HEK293 (cell line): ENCODE results near the gene NSD1.

ENCODE experiments used
- CTCF ChIA-PET: fragments of 350-600 bp; formaldehyde crosslinking; extraction: SDS; loops from one replicate; lab custom pipeline; 2021; ENCODE audit warnings: antibody characterized with exemption; lab: Yijun Ruan, JAX
- POLR2A ChIA-PET: fragments of 300-600 bp; formaldehyde crosslinking; extraction: SDS; loops from one replicate; lab custom pipeline; 2020; ENCODE audit warnings: antibody characterized with exemption, inconsistent platforms; lab: Yijun Ruan, JAX
- H3K27ac ChIP-seq: fragments of 200-500 bp; sonication (Bioruptor generic); 2 replicates; pipeline ENCODE4 v1.5.1; 2014; ENCODE audit warnings: low read depth, low read length, control low read depth, inconsistent platforms; ENCODE audit errors: extremely low read depth
- H3K36me3 ChIP-seq, 2 experiments: fragments of 200-500 bp in 1 of 2; sonication (Bioruptor generic) in 1 of 2; 1 replicate in 1 of 2; 2 replicates in 1 of 2; pipeline ENCODE4 v1.5.1; 2014 to 2017; ENCODE audit warnings: inconsistent platforms in 2 of 2, low read length in 2 of 2; ENCODE audit not compliant: control insufficient read depth in 2 of 2, insufficient read depth in 1 of 2
- H3K4me1 ChIP-seq: fragments of 200-500 bp; sonication (Bioruptor generic); 2 replicates; pipeline ENCODE4 v1.5.1; 2014; ENCODE audit warnings: mild to moderate bottlenecking, low read length, inconsistent platforms; ENCODE audit not compliant: control insufficient read depth, insufficient read depth
- H3K4me3 ChIP-seq: 2 replicates; pipeline ENCODE4 v1.5.1; 2011; ENCODE audit warnings: low read depth, mild to moderate bottlenecking, control low read depth, low read length, moderate library complexity
- H3K9me3 ChIP-seq: fragments of 200-500 bp; sonication (Bioruptor generic); 2 replicates; pipeline ENCODE4 v1.5.1; 2014; ENCODE audit warnings: low read depth, low read length, inconsistent platforms; ENCODE audit not compliant: control insufficient read depth, insufficient read depth
- ELK4 ChIP-seq: IDR thresholded peaks from 2 replicates; pipeline ENCODE4 v1.6.1; 2011; ENCODE audit warnings: mild to moderate bottlenecking, low read depth, low read length, borderline replicate concordance
- HOXA7 ChIP-seq: sonication (generic); formaldehyde crosslinking; IDR thresholded peaks from 2 replicates; pipeline ENCODE4 v1.8.1; 2022; ENCODE audit warnings: missing genetic modification reagents, borderline replicate concordance
- KLF1 ChIP-seq: fragments of 450-650 bp; formaldehyde crosslinking; IDR thresholded peaks from 2 replicates; pipeline ENCODE4 v1.5.1; 2016; ENCODE audit warnings: missing biosample characterization, missing genetic modification characterization
- KLF16 ChIP-seq: fragments of 450-650 bp; formaldehyde crosslinking; IDR thresholded peaks from 2 replicates; pipeline ENCODE4 v1.5.1; 2017; ENCODE audit warnings: missing biosample characterization, missing genetic modification characterization
- PBX3 ChIP-seq: sonication (generic); formaldehyde crosslinking; IDR thresholded peaks from 2 replicates; pipeline ENCODE4 v1.8.1; 2022; ENCODE audit warnings: mild to moderate bottlenecking, moderate library complexity, missing genetic modification reagents
- REPIN1 ChIP-seq: fragments of 450-650 bp; formaldehyde crosslinking; IDR thresholded peaks from 2 replicates; pipeline ENCODE4 v1.5.1; 2017; ENCODE audit warnings: missing biosample characterization, missing genetic modification characterization, low read depth
- SETDB1 ChIP-seq: IDR thresholded peaks from one replicate; pipeline ENCODE4 v1.6.1; 2017; ENCODE audit warnings: mild to moderate bottlenecking, low read length, moderate library complexity, mixed read lengths; ENCODE audit not compliant: insufficient read length
- SP2 ChIP-seq: fragments of 450-650 bp; formaldehyde crosslinking; IDR thresholded peaks from 2 replicates; pipeline ENCODE4 v1.5.1; 2016; ENCODE audit warnings: missing biosample characterization, missing genetic modification characterization
- YY1 ChIP-seq: fragments of 450-650 bp; formaldehyde crosslinking; IDR thresholded peaks from 2 replicates; pipeline ENCODE4 v1.5.1; 2018; ENCODE audit warnings: missing biosample characterization, missing genetic modification characterization
- ZBTB10 ChIP-seq: fragments of 450-650 bp; formaldehyde crosslinking; IDR thresholded peaks from 2 replicates; pipeline ENCODE4 v1.5.1; 2016; ENCODE audit warnings: missing biosample characterization, missing genetic modification characterization
- ZBTB8A ChIP-seq: fragments of 450-650 bp; formaldehyde crosslinking; IDR thresholded peaks from 2 replicates; pipeline ENCODE4 v1.5.1; 2016; ENCODE audit warnings: missing biosample characterization, missing genetic modification characterization
- ZFP3 ChIP-seq: fragments of 450-650 bp; formaldehyde crosslinking; IDR thresholded peaks from 2 replicates; pipeline ENCODE4 v1.5.1; 2016; ENCODE audit warnings: low read depth, missing biosample characterization, missing genetic modification characterization
- ZNF146 ChIP-seq: fragments of 450-650 bp; formaldehyde crosslinking; IDR thresholded peaks from 2 replicates; pipeline ENCODE4 v1.5.1; 2016; ENCODE audit warnings: missing biosample characterization, missing genetic modification characterization
- ZNF16 ChIP-seq: fragments of 450-650 bp; formaldehyde crosslinking; IDR thresholded peaks from 2 replicates; pipeline ENCODE4 v1.5.1; 2016; ENCODE audit warnings: low read depth, missing biosample characterization, missing genetic modification characterization
- ZNF169 ChIP-seq: fragments of 450-650 bp; formaldehyde crosslinking; IDR thresholded peaks from 2 replicates; pipeline ENCODE4 v1.5.1; 2016; ENCODE audit warnings: missing biosample characterization, missing genetic modification characterization
- ZNF174 ChIP-seq: fragments of 450-650 bp; formaldehyde crosslinking; IDR thresholded peaks from 2 replicates; pipeline ENCODE4 v1.5.0; 2017; ENCODE audit warnings: missing biosample characterization, mild to moderate bottlenecking, missing genetic modification characterization
- ZNF266 ChIP-seq: fragments of 450-650 bp; formaldehyde crosslinking; IDR thresholded peaks from 2 replicates; pipeline ENCODE4 v1.5.1; 2016; ENCODE audit warnings: missing biosample characterization, missing genetic modification characterization, low read depth
- ZNF324 ChIP-seq: fragments of 450-650 bp; formaldehyde crosslinking; IDR thresholded peaks from 2 replicates; pipeline ENCODE4 v1.5.1; 2016; ENCODE audit warnings: missing biosample characterization, missing genetic modification characterization
- ZNF394 ChIP-seq: fragments of 450-650 bp; formaldehyde crosslinking; IDR thresholded peaks from 2 replicates; pipeline ENCODE4 v1.5.1; 2016; ENCODE audit warnings: missing biosample characterization, missing genetic modification characterization, mild to moderate bottlenecking, moderate library complexity, borderline replicate concordance
- ZNF398 ChIP-seq: fragments of 450-650 bp; formaldehyde crosslinking; IDR thresholded peaks from 2 replicates; pipeline ENCODE4 v1.5.1; 2017; ENCODE audit warnings: missing biosample characterization, missing genetic modification characterization
- ZNF449 ChIP-seq: fragments of 450-650 bp; formaldehyde crosslinking; IDR thresholded peaks from 2 replicates; pipeline ENCODE4 v1.5.1; 2017; ENCODE audit warnings: missing biosample characterization, mild to moderate bottlenecking, missing genetic modification characterization, moderate library complexity
- ZNF473 ChIP-seq: fragments of 450-650 bp; formaldehyde crosslinking; IDR thresholded peaks from 2 replicates; pipeline ENCODE4 v1.5.1; 2017; ENCODE audit warnings: missing biosample characterization, missing genetic modification characterization
- ZNF529 ChIP-seq: fragments of 450-650 bp; formaldehyde crosslinking; IDR thresholded peaks from 2 replicates; pipeline ENCODE4 v1.5.1; 2017; ENCODE audit warnings: missing genetic modification characterization, missing biosample characterization; ENCODE audit not compliant: insufficient replicate concordance
- ZNF701 ChIP-seq: fragments of 450-650 bp; formaldehyde crosslinking; IDR thresholded peaks from 2 replicates; pipeline ENCODE4 v1.5.1; 2016; ENCODE audit warnings: missing biosample characterization, missing genetic modification characterization
- ZNF76 ChIP-seq: fragments of 450-650 bp; formaldehyde crosslinking; IDR thresholded peaks from 2 replicates; pipeline ENCODE4; 2016; ENCODE audit warnings: low read depth, missing biosample characterization, missing genetic modification characterization, borderline replicate concordance
- ZNF777 ChIP-seq: fragments of 450-650 bp; formaldehyde crosslinking; IDR thresholded peaks from 2 replicates; pipeline ENCODE4 v1.5.1; 2017; ENCODE audit warnings: missing biosample characterization, missing genetic modification characterization, borderline replicate concordance
- ZNF791 ChIP-seq: fragments of 450-650 bp; formaldehyde crosslinking; IDR thresholded peaks from 2 replicates; pipeline ENCODE4 v1.5.1; 2016; ENCODE audit warnings: missing biosample characterization, missing genetic modification characterization

The NSD1 gene

GRCh38 chr5:177291735-177292134 is 158.2 kb downstream of the NSD1 start:
- Histone ChIP-seq H3K27ac (no peak overlapping the region), H3K4me1 (no peaks in the 10 kb centered on the region), H3K4me3 (no peak overlapping the region), H3K9me3 (no peaks in the 10 kb centered on the region), H3K36me3 (peaks cover 48 to 90% of the 10 kb centered on the region in 2 experiments)
- ChIA-PET POLR2A (no interaction called here), CTCF (no interaction called here)
- TF ChIP-seq ZNF266 (no peak), KLF16 (tag by site-specific recombination) (no peak), ZNF324 (tag by site-specific recombination) (no peak), ZNF398 (tag by site-specific recombination) (no peak), REPIN1 (tag by site-specific recombination) (no peak), ZNF169 (tag by site-specific recombination) (no peak), SP2 (tag by site-specific recombination) (no peak), ZNF701 (no peak), ZNF473 (tag by site-specific recombination) (no peak), ZNF146 (tag by site-specific recombination) (no peak), ZNF777 (tag by site-specific recombination) (no peak), ZNF76 (tag by site-specific recombination) (no peak), ELK4 (no peak), ZNF174 (no peak), ZNF529 (no peak), PBX3 (no peak), ZNF16 (tag by site-specific recombination) (no peak), ZBTB8A (no peak)

- Histone ChIP-seq H3K9me3 (no peaks in the 10 kb centered on the region), H3K36me3 (peaks cover 34 to 89% of the 10 kb centered on the region in 2 experiments), H3K27ac (no peak overlapping the region), H3K4me1 (0 out of 2 replicates have a peak, but pooled peaks cover 3% of the 10 kb centered on the region), H3K4me3 (no peak overlapping the region)
- ChIA-PET CTCF (interaction anchor here (0.6 to 1.6 kb wide), 3 partner anchors 16 to 366 kb away, joined by 3 to 5 read pairs (median 4); no protein-coding TSS in a partner anchor), POLR2A (interaction anchor here (0.6 to 1.5 kb wide), 2 partner anchors 18 to 125 kb away, joined by 4 to 6 read pairs; no protein-coding TSS in a partner anchor)
- TF ChIP-seq ZBTB8A (no peak), ZNF16 (tag by site-specific recombination) (no peak), HOXA7 (no peak), ZNF529 (no peak), ZFP3 (tag by site-specific recombination) (no peak), ZNF394 (tag by site-specific recombination) (no peak), ZNF791 (no peak), ZBTB10 (tag by site-specific recombination) (no peak), ZNF449 (tag by site-specific recombination) (no peak), SETDB1 (no peak), YY1 (tag by site-specific recombination) (no peak), KLF1 (no peak)
These were observed 160.4 kb downstream of the NSD1 start for GRCh38 chr5:177293819-177294581.
